ENCODE data around the gene MLH1. TPM values are rescaled to one million over a fixed set of nuclear protein-coding genes. Genes with fewer than 3 reads are reported as not detected.

The MLH1 gene
- total RNA-seq, 1 donor from 2014 or later, result 26.3 TPM

DNA sequence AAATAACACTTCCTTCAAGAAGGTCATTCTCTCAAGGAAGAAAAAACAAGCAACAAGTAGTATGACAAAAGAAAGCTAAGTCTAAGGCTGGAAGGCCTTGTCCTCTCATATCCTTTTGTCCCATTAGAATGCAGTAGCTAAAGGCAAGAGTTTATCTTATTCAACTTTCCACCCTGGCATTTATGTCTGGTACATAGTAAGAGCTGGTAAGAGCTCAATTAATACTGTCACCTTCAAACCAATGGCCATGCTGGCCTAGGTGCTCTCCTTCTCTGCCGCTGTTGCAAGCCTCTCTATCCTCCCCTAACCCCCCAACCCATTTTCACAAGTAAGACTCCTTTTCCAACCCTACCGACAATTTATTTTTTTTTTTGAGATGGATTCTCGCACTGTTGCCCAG lies 99.2 kb downstream of the MLH1 start:
- no peak overlapping the region for H3K4me3 ChIP-seq
- intact Hi-C loops (cut with DNase I), result no loop called here
- H3K4me1 ChIP-seq, result peaks cover 15% of the 10 kb centered on the region
- DNase-seq, result no peak
- no peak for ATAC-seq
- no peaks in the 10 kb centered on the region for H3K27me3 ChIP-seq (ENCODE audit: low read depth)
- H3K9me3 ChIP-seq, result no peaks in the 10 kb centered on the region
- H3K27ac ChIP-seq, result no peak overlapping the region
- H3K36me3 ChIP-seq, result peaks cover 57% of the 10 kb centered on the region
- TF ChIP-seq, protein P1, sequence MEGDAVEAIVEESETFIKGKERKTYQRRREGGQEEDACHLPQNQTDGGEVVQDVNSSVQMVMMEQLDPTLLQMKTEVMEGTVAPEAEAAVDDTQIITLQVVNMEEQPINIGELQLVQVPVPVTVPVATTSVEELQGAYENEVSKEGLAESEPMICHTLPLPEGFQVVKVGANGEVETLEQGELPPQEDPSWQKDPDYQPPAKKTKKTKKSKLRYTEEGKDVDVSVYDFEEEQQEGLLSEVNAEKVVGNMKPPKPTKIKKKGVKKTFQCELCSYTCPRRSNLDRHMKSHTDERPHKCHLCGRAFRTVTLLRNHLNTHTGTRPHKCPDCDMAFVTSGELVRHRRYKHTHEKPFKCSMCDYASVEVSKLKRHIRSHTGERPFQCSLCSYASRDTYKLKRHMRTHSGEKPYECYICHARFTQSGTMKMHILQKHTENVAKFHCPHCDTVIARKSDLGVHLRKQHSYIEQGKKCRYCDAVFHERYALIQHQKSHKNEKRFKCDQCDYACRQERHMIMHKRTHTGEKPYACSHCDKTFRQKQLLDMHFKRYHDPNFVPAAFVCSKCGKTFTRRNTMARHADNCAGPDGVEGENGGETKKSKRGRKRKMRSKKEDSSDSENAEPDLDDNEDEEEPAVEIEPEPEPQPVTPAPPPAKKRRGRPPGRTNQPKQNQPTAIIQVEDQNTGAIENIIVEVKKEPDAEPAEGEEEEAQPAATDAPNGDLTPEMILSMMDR (IDR thresholded peaks at IDR 0.05), result no peak

DNA sequence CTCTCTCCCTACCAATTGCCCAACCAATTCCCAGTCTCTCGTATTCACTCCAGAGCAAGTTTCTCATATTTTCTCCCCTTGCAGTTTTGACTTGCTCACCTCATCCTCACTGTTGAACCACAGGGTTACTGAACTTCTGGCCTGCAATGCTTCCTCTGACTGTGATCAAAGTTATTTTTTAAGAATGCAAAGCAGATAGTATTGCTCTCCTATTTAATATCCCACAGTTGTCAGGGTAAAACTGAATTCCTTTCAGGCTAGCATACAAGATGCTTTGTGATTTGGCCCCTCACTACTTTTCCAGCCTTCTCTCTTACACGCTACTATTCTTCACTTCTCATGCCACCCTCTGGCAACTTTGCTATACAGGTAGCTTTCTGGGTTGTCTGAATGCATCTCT lies 100.2 kb downstream of the MLH1 start:
- ATAC-seq, result no peak
- TF ChIP-seq, protein P1 (IDR thresholded peaks at IDR 0.05), result no peak
- peaks cover 20% of the 10 kb centered on the region for H3K4me1 ChIP-seq
- H3K36me3 ChIP-seq, result peaks cover 47% of the 10 kb centered on the region
- no peak overlapping the region for H3K4me3 ChIP-seq
- no peak for DNase-seq
- no peak overlapping the region for H3K27ac ChIP-seq
- H3K27me3 ChIP-seq (ENCODE audit: low read depth), result no peaks in the 10 kb centered on the region
- intact Hi-C loops (cut with DNase I), result no loop called here
- no peaks in the 10 kb centered on the region for H3K9me3 ChIP-seq

DNA sequence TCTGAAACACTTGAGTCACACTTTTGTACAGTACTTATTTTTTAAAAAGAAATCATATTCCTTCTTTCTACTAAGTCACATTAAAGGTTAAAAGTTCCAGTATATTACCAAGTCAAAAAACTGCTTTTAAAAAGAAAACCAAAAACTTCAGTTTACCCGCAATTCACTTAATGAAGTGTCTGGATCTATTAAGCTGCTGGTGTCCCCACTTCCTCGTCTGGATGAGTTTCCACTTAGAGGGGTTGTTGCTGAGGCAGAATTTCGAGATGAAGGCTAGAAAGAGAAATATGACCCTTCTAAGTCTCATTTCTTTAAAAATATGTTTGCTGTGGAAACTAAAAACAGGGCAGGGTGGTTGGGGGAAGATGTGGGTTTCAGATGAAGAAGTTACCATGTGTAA lies 101.3 kb downstream of the MLH1 start:
- Histone ChIP-seq H3K27ac (no peak overlapping the region), H3K27me3 (ENCODE audit: low read depth) (no peaks in the 10 kb centered on the region), H3K4me3 (no peak overlapping the region), H3K4me1 (peaks cover 20% of the 10 kb centered on the region), H3K9me3 (no peaks in the 10 kb centered on the region), H3K36me3 (peaks cover 40% of the 10 kb centered on the region)
- ATAC-seq, result no peak
- intact Hi-C loops (cut with DNase I), result no loop called here
- no peak for DNase-seq
- TF ChIP-seq, protein P1 (IDR thresholded peaks at IDR 0.05), result no peak

DNA sequence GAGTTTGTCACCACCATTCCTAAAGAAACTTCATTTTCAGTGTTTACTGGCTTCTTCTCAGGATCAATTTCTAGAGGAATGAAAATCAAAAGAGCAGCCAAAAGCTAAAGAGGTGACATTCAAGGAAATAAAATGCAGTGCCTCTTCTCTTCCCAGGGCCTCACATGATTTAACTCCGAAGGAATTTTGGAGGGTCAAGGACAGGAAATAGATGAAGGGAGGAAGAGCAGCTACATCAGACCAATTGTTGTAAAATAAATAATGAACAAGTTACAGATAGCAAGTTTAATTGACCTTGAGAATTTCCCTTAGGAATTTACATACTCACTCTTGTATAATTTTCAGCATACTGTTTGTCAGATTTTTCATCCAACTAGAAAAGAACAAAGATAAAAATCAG lies 103.0 kb downstream of the MLH1 start:
- H3K36me3 ChIP-seq, result peaks cover 26% of the 10 kb centered on the region
- H3K4me1 ChIP-seq, result peaks cover 20% of the 10 kb centered on the region
- peak overlapping the region; percentile 18 for H3K27ac ChIP-seq
- no peaks in the 10 kb centered on the region for H3K9me3 ChIP-seq
- no peak for DNase-seq
- intact Hi-C loops (cut with DNase I), result no loop called here
- no peaks in the 10 kb centered on the region for H3K27me3 ChIP-seq (ENCODE audit: low read depth)
- no peak overlapping the region for H3K4me3 ChIP-seq
- ATAC-seq, result peak in 1 of 2 donors; percentile 35
- TF ChIP-seq, protein P1 (IDR thresholded peaks at IDR 0.05), result no peak

DNA sequence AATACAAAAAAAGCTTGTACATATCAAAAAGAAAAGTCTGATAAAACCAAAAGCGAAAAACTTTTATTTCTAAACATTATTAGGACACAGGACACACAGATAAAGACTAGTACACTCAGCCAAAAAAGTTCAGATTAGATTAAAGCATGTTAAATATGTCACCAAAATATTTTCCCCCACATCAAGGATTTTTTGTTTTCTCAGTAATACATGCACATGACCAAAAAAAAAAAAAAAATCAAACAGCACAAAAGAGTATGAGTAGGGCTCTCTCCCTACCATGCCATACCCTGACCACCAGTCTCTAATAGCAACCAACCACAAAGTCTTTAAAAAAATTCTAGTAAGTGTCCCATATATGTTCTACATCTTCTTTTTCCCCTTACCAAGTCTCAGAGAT lies 103.7 kb downstream of the MLH1 start:
- peaks cover 20% of the 10 kb centered on the region for H3K4me1 ChIP-seq
- no peak overlapping the region for H3K4me3 ChIP-seq
- H3K9me3 ChIP-seq, result no peaks in the 10 kb centered on the region
- no peak overlapping the region for H3K27ac ChIP-seq
- intact Hi-C loops (cut with DNase I), result no loop called here
- TF ChIP-seq, protein P1 (IDR thresholded peaks at IDR 0.05), result no peak
- no peak for ATAC-seq
- peaks cover 20% of the 10 kb centered on the region for H3K36me3 ChIP-seq
- DNase-seq, result no peak
- no peaks in the 10 kb centered on the region for H3K27me3 ChIP-seq (ENCODE audit: low read depth)

DNA sequence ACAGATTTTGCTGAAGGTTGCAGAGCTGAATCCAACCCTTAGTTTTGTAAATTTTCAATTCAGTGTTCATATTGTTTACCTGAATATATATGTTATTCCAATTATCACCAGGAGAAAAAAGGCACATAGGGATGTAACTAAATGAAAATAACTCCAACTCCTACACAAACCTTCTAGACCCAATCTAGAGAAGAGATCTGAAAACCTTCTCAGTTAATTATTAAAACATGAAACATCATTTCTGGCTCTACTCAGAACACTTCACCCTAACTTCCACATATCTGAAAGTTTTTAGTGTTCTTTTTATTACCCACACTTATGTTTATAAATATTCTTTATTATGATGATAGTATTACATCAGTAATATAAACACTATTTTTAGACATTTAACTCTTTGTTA lies 104.5 kb downstream of the MLH1 start:
- DNase-seq (no peak), ATAC-seq (no peak)
- peaks cover 20% of the 10 kb centered on the region for H3K4me1 ChIP-seq
- no peak overlapping the region for H3K4me3 ChIP-seq
- peaks cover 14% of the 10 kb centered on the region for H3K36me3 ChIP-seq
- TF ChIP-seq, protein P1 (IDR thresholded peaks at IDR 0.05), result no peak
- H3K9me3 ChIP-seq, result no peaks in the 10 kb centered on the region
- no peaks in the 10 kb centered on the region for H3K27me3 ChIP-seq (ENCODE audit: low read depth)
- intact Hi-C loops (cut with DNase I), result no loop called here
- no peak overlapping the region for H3K27ac ChIP-seq

All from lower lobe of right lung (tissue), 2 donors.